HG03108 (cell line): ENCODE results near the gene KNDC1.

Experiments
- ATAC-seq: cut with Tn5 transposase; IDR thresholded peaks from one replicate; pipeline ENCODE4 v1.9.1; 2021; ENCODE audit warnings: moderate library complexity; ENCODE audit not compliant: unreplicated experiment

KNDC1 gene

GRCh38 chr10:133204226-133205015 lies 44.4 kb downstream of the KNDC1 start:
- ATAC-seq: no peak

- ATAC-seq: no peak
These were observed 45.1 kb downstream of the KNDC1 start for GRCh38 chr10:133205146-133205545.

- ATAC-seq: no peak
These were observed 46.5 kb downstream of the KNDC1 start for GRCh38 chr10:133206356-133207040.

GRCh38 chr10:133207041-133207600 lies 47.1 kb downstream of the KNDC1 start:
- no peak for ATAC-seq

GRCh38 chr10:133207627-133208026 lies 47.6 kb downstream of the KNDC1 start:
- ATAC-seq: no peak

GRCh38 chr10:133208466-133208865 lies 48.4 kb downstream of the KNDC1 start:
- no peak for ATAC-seq

- no peak for ATAC-seq
These were observed 49.1 kb downstream of the KNDC1 start for GRCh38 chr10:133209117-133209516.

- ATAC-seq: no peak
These were observed 49.6 kb downstream of the KNDC1 start for GRCh38 chr10:133209641-133210040.

- ATAC-seq: no peak
These were observed 50.5 kb downstream of the KNDC1 start for GRCh38 chr10:133210398-133211140.

- ATAC-seq: no peak
These were observed 51.3 kb downstream of the KNDC1 start for GRCh38 chr10:133211141-133211830.

- ATAC-seq: no peak
These were observed 52.2 kb downstream of the KNDC1 start for GRCh38 chr10:133211959-133212852.

GRCh38 chr10:133212853-133213494 lies 53.0 kb downstream of the KNDC1 start:
- no peak for ATAC-seq

GRCh38 chr10:133213641-133214467 lies 53.8 kb downstream of the KNDC1 start:
- ATAC-seq: no peak

GRCh38 chr10:133214468-133215410 lies 54.7 kb downstream of the KNDC1 start:
- ATAC-seq: no peak

GRCh38 chr10:133215586-133215985 lies 55.6 kb downstream of the KNDC1 start:
- no peak for ATAC-seq

GRCh38 chr10:133216776-133217175 lies 56.8 kb downstream of the KNDC1 start:
- ATAC-seq: no peak
